ENCODE results near the gene RPH3AL. TPM values are rescaled to one million over a fixed set of nuclear protein-coding genes. Genes with fewer than 3 reads are reported as not detected.

RPH3AL gene
- total and polyA plus RNA-seq, 2 of the 8 experiments (the other 6 are each of a cell fraction or from before 2014, with no cell fraction given) = 5.6 to 5.8 TPM

DNA sequence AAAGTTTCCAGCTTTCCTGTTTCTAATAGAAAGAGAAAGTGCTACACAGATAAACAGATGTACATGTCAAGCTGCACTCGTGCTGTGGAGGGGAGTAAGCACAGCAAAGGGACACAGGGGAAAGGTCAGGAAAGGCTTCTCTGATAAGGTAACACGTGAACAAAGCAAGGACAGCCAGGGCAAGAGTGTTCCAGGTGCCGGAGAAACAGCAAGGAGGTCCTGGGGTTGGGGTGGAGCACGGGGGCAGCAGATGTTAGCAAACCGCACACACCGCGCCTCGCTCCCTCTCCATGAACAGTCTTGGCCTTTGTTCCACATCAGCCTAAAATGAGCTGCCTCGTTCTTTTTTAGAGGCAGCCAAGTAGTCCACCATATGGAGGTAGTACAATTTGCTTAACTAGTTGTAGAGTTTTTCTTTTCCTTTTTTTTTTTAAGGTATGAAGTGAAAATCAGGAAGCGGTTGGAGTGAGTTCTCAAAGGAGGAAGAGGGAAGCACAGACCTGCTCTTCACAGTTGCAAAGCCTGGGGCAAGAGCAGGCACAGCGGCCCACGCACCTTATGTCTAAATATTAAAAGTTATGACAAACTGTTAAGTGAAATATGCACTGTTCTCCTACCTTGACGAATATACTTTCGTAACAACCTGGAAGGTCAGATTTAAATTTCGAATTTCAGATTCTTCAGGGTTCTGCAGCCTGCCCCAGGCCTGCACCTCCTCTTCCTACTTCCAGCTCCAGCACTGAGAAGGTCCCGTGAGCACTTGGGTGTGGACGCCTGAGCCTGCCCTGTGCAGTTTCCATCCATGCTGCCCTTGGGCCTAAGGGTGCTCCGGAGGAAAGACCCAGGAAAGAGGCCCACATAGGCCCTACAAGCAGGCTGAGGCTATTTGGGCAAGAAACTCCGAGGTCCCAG lies 41.5 kb upstream of the RPH3AL start:
- H3K4me2 ChIP-seq (ENCODE audit: insufficient read depth in 1 of 2, low read depth in 2 of 2, low read length in 2 of 2) = no peak overlapping the region
- no peaks in the 10 kb centered on the region for H3K79me2 ChIP-seq (ENCODE audit: control insufficient read depth in 1 of 2, insufficient read depth in 2 of 2, low read length in 2 of 2)
- DNase-seq (ENCODE audit: low read depth in 1 of 2, low spot score in 2 of 2) (no peak), FAIRE-seq (no peak)
- peaks cover 0 to 2% (median 0%) of the 10 kb centered on the region in 4 experiments; a peak in 2 of 7 replicates for H3K27me3 ChIP-seq (replicated peaks in 1 of 4; ENCODE audit: control insufficient read depth in 3 of 4, extremely low read depth in 1 of 4, insufficient read depth in 3 of 4, low read length in 3 of 4)
- no peak overlapping the region for H3K27ac ChIP-seq (ENCODE audit: low read depth, low read length)
- no peaks in the 10 kb centered on the region for H3K23me2 ChIP-seq (ENCODE audit: low read depth, low read length)
- H2BK15ac ChIP-seq (ENCODE audit: low read length) = no peak overlapping the region
- no peak overlapping the region for H3K4me3 ChIP-seq (ENCODE audit: extremely low read depth in 1 of 4, insufficient read depth in 2 of 4, low read depth in 3 of 4, low read length in 4 of 4)
- no peak overlapping the region for H2AFZ ChIP-seq (ENCODE audit: low read length)
- no peak overlapping the region for H3K4ac ChIP-seq (replicated peaks; ENCODE audit: insufficient read length, low read depth, low read length)
- H3K14ac ChIP-seq (ENCODE audit: insufficient read length) = no peak overlapping the region
- ChIA-PET CTCF (ENCODE audit: partially characterized antibody) (interaction anchor here (1.0 to 1.4 kb wide), 3 partner anchors 11 to 307 kb away, joined by 3 to 4 read pairs (median 3); no protein-coding TSS in a partner anchor), POLR2A (ENCODE audit: partially characterized antibody) (no interaction called here)
- no peak overlapping the region for H4K8ac ChIP-seq (ENCODE audit: extremely low read depth, insufficient read depth, low read length)
- no peak overlapping the region for H2BK20ac ChIP-seq (ENCODE audit: low read length)
- H3K9ac ChIP-seq (replicated peaks in 1 of 4; ENCODE audit: extremely low read depth in 1 of 4, low read depth in 3 of 4, low read length in 3 of 4) = no peak overlapping the region
- H3K9me3 ChIP-seq (ENCODE audit: insufficient read depth in 2 of 2, low read depth in 1 of 2, low read length in 1 of 2) = no peaks in the 10 kb centered on the region
- no peaks in the 10 kb centered on the region for H3K4me1 ChIP-seq (replicated peaks in 1 of 4; ENCODE audit: control insufficient read depth in 3 of 4, insufficient read depth in 4 of 4, low read length in 3 of 4)
- H2BK12ac ChIP-seq (ENCODE audit: low read depth, low read length) = no peak overlapping the region
- H3K56ac ChIP-seq (replicated peaks; ENCODE audit: insufficient read length, low read depth, low read length) = no peak overlapping the region
- no peak overlapping the region for H2BK5ac ChIP-seq (ENCODE audit: low read depth, low read length)
- no peak overlapping the region for H2AK5ac ChIP-seq (ENCODE audit: low read depth, low read length)
- H3K23ac ChIP-seq (ENCODE audit: insufficient read length) = no peak overlapping the region
- no peaks in the 10 kb centered on the region for H3K79me1 ChIP-seq (ENCODE audit: low read depth, low read length)
- TF ChIP-seq EZH2 (IDR thresholded peaks at IDR 0.05; ENCODE audit: low read depth, low read length, severe bottlenecking) (no peak), KDM5A (IDR thresholded peaks at IDR 0.05; ENCODE audit: low read length) (no peak), YY1 (IDR thresholded peaks at IDR 0.05; ENCODE audit: low read depth, low read length) (no peak), HDAC6 (IDR thresholded peaks at IDR 0.05; ENCODE audit: low read depth, low read length) (no peak), TAF7 (optimal IDR thresholded peaks at IDR 0.05; ENCODE audit: borderline replicate concordance, low read depth, low read length) (no peak), MAFK (IDR thresholded peaks at IDR 0.05; ENCODE audit: low read depth, low read length) (no peak), CBX5 (IDR thresholded peaks at IDR 0.05; ENCODE audit: low read depth, low read length) (no peak)
- TF ChIP-seq, protein P1, sequence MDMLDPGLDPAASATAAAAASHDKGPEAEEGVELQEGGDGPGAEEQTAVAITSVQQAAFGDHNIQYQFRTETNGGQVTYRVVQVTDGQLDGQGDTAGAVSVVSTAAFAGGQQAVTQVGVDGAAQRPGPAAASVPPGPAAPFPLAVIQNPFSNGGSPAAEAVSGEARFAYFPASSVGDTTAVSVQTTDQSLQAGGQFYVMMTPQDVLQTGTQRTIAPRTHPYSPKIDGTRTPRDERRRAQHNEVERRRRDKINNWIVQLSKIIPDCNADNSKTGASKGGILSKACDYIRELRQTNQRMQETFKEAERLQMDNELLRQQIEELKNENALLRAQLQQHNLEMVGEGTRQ (IDR thresholded peaks at IDR 0.05; ENCODE audit: low read length) = no peak
- H4K5ac ChIP-seq (ENCODE audit: insufficient read length, low read depth, low read length) = no peak overlapping the region
- H4K20me1 ChIP-seq (replicated peaks in 1 of 2; ENCODE audit: control insufficient read depth in 1 of 2, insufficient read depth in 2 of 2, low read length in 2 of 2) = no peaks in the 10 kb centered on the region
- no peak overlapping the region for H4K91ac ChIP-seq (replicated peaks; ENCODE audit: insufficient read length, low read length)
- WGBS, 2 experiments (ENCODE audit: extremely low coverage in 1 of 2, insufficient coverage in 1 of 2, insufficient read length in 1 of 2, insufficient replicate concordance in 2 of 2, low coverage in 1 of 2, low lambda C conversion rate in 2 of 2, missing lambda C conversion rate in 1 of 2) = 87% methylated on average over 16 of the region's 19 CpGs; no CpG with 5 or more reads in 1 of the 2 experiments
- no peak overlapping the region for H3K18ac ChIP-seq (ENCODE audit: extremely low read depth, low read length)
- H3K36me3 ChIP-seq (ENCODE audit: control insufficient read depth in 2 of 4, insufficient read depth in 4 of 4, low read length in 3 of 4) = no peaks in the 10 kb centered on the region
- no peak overlapping the region for H2BK120ac ChIP-seq (replicated peaks; ENCODE audit: low read depth, low read length)

Data from H1 (cell line).